Cardiac atrium fibroblast (primary cell): ENCODE measurements around the gene PSMA7. TPM values are rescaled to one million over a fixed set of nuclear protein-coding genes. Genes with fewer than 3 reads are reported as not detected.

Experiments used
- total RNA-seq: library from RNA; depleted of rRNA; stranded (reverse); fragments of >200 nt; gene quantifications from 2 replicates; pipeline ENCODE4 v1.2.3, GENCODE V29; 2015

Gene PSMA7
- 285 and 357 TPM in 2 replicates for total RNA-seq

GRCh38 chr20:62143081-62143956 is at the start of gene PSMA7, which contains the start of gene SS18L1:
TSS of gene PSMA7 (minus strand) at chr20:62143394. CDS start at chr20:62143303, 91 bp downstream.
TSS of gene SS18L1 (plus strand) at chr20:62143769. CDS start at chr20:62143821, 52 bp downstream.

GRCh38 chr20:62182469-62183425 is 39.6 kb upstream of the PSMA7 start, which contains the start of gene MTG2:
TSS of gene MTG2 (plus strand) at chr20:62183028. CDS start at chr20:62193421, 10,393 bp downstream.

GRCh38 chr20:62121776-62122653 is 21.2 kb downstream of the PSMA7 start, which contains the start of gene LSM14B:
TSS of gene LSM14B (plus strand) at chr20:62122475. CDS start at chr20:62122667, 192 bp downstream.

Other genes with a start within 250 kb of the PSMA7 start
- 1.3 and 3.1 TPM in 2 replicates for gene TAF4, start 77.5 kb downstream of the PSMA7 start, total RNA-seq
- gene LSM14B, start 20.9 kb downstream of the PSMA7 start, total RNA-seq: 23.2 and 27.3 TPM in 2 replicates
- gene SS18L1, start 375 bp upstream of the PSMA7 start, total RNA-seq: 8.7 and 10.7 TPM in 2 replicates
- 10.7 and 14.4 TPM in 2 replicates for gene MTG2, start 39.6 kb upstream of the PSMA7 start, total RNA-seq
- gene HRH3, start 76.9 kb upstream of the PSMA7 start, total RNA-seq: not detected in 2 replicates
- 19.5 and 20.3 TPM in 2 replicates for gene OSBPL2, start 95.1 kb upstream of the PSMA7 start, total RNA-seq
- gene ADRM1, start 159.6 kb upstream of the PSMA7 start, total RNA-seq: 108 and 121 TPM in 2 replicates
- gene LAMA5, start 223.9 kb upstream of the PSMA7 start, total RNA-seq: 154 and 169 TPM in 2 replicates
- gene RPS21, start 243.7 kb upstream of the PSMA7 start, total RNA-seq: 1,710 and 4,266 TPM in 2 replicates